GM19035 (cell line): ENCODE results near the gene KCNJ5.

Source experiments
- ATAC-seq: cut with Tn5 transposase; IDR thresholded peaks from one replicate; pipeline ENCODE4 v1.9.1; 2021; ENCODE audit not compliant: unreplicated experiment

Gene KCNJ5

DNA sequence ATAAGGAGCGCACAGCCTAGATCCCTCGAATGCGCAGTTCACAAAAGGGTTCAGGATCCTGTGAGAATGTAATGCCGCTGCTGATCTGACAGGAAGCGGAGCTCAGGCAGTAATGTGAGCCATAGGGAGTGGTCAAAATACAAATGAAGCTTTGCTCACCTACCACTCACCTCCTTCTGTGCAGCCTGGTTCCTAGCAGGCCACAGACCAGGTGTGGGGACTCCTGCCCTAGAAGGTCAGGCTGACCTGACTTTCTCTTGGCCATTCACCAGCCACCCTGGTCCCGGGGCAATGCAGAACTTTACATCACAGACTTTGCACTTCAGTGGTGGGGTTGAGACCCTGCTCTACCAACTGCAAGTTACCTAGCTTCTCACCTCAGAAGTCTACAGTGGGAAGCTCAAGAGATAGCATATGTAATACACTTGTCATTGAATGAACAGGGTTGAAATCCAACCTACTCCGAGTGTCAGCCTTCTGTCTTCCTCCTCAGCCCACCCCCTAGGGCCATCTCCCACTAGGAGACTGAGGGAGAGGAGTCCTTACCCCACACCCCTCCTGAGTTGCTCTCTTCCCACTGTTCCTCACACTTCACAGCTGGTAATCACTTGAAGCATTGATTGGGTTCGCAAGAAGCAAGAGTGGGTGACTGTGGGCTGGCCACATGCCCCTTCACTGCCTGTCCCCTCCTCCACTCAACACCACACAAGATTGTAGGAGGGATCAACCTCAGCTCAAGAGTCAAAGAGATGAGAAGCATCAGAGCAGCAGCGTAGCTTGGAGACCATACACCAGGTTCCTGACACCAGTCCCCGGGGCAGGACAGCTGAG is 22.1 kb upstream of the KCNJ5 start:
- no peak for ATAC-seq

DNA sequence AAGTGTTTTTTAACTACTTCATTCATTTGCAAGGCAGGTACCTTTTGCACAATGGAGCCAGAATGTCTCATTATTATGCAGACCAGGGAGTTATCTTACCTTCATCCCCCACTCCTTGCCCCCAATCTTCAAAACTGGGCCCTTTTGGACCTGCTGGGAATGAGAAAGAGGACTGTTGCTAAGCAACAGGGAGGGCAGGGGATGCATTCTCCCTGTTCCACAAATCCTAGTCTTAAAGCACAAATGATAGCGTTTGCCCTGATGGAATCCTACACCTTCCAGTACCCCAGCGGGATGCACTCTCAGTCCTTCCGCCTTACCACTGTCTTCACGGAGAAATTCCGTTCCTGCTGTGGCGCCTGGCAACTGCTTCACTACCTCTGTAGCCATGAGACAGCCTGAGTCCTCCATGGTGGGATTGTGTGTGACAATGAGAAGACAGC is 20.0 kb upstream of the KCNJ5 start:
- no peak for ATAC-seq

DNA sequence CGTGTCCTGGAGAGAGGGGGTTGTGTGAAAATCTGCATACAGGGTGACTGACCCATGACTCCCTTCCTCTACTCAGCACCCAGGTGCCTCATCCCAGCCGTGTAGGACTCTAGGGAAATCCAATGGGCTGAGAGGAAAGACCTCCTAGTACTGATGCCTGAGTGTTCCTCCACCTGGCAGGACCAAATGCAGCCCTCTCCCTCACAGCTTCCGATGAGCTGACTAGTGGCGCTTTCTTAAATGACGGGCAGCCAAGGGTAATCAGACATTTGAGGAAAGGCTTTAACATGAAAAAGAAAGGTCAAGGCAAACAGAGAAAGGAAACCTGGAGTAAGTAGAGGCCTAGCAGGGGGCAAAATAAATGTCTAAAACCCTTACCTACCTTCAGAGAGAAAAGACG is 19.1 kb upstream of the KCNJ5 start:
- no peak for ATAC-seq

- no peak for ATAC-seq
Observed at GRCh38 chr11:128872594-128872993, 18.6 kb upstream of the KCNJ5 start.

GRCh38 chr11:128874427-128874826 is 16.7 kb upstream of the KCNJ5 start:
- no peak for ATAC-seq

DNA sequence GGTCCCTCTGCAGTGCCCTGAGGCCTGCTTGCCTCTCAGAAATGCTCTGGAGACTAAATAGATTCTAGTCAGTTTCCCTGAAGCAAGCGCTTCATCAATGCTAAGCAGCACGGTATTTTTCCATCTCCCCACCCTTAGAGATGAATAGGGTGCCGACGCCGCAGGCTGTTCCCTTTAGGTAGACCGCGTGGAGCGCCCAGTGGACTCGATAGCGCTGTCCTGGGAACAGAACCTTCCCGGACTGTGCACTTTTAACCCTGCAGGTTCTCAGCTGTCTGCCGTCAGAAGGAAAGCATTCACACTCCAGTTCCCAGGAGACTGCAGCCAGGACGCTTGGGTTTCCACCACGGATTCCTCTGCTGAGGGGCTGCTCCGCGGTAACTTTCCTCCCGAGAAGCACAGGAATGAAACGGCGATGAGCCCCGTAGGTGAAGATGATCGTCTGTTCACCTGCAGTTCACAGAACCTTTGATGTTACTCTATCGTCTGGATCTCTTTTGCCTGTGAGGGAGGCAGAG is 15.0 kb upstream of the KCNJ5 start:
- ATAC-seq: no peak

GRCh38 chr11:128877726-128878125 is 13.4 kb upstream of the KCNJ5 start:
- ATAC-seq: no peak

GRCh38 chr11:128878455-128878854 is 12.7 kb upstream of the KCNJ5 start:
- no peak for ATAC-seq

- no peak for ATAC-seq
Observed at GRCh38 chr11:128879817-128880216, 11.3 kb upstream of the KCNJ5 start.

- ATAC-seq: no peak
Observed at GRCh38 chr11:128881221-128881620, 9.9 kb upstream of the KCNJ5 start.

- ATAC-seq: no peak
Observed at GRCh38 chr11:128882451-128882850, 8.7 kb upstream of the KCNJ5 start.

- no peak for ATAC-seq
Observed at GRCh38 chr11:128884054-128884453, 7.1 kb upstream of the KCNJ5 start.

- peak; percentile 94 for ATAC-seq
Observed at GRCh38 chr11:128884703-128885338, 6.3 kb upstream of the KCNJ5 start.

- no peak for ATAC-seq
Observed at GRCh38 chr11:128886406-128887124, 4.6 kb upstream of the KCNJ5 start.

DNA sequence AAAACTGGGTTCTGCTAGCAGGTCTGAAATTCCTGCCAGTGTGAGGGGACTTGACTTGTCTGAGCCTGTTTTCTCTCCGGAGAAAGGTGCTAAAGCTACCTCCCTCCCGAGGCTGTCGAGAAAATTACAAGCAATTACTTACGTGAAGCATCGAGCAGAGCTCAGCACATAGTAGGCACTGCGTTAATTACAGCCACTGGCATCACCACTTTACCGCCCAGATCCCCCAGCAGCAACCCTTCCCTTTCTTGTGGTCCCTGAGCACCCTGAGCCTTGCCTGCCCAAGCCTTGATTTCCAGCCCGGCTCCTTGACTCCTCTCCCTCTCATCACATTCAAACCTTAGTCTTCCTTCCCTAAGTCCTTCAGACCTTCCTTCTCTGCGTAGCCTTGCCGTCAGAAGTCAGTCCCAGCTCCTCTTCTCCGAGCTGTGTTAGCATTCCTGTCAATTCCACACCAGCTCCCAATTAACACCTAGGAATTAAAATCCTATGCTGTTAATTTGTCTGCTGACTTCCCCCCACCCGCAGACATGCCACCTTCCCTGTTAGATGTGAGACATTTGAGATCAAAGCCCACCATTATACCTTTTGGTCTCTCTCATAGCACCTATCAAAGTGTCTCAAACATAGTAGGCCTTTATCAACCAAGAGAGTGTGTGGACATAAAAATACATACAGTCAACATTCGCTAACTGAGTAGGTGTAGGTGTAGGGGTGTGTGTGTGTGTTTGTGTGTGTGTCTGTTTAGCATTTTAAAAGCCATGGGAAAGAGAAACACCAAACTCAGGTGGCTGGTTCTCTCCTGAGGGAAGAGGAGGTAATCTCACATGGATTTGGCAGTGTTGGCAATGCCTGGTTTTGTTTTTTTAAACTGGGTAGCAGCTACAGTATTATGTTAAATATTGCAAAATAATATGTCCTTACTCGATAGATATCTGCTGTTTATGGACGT is 2.8 kb upstream of the KCNJ5 start:
- ATAC-seq: no peak

- no peak for ATAC-seq
Observed at GRCh38 chr11:128889657-128890213, 1.4 kb upstream of the KCNJ5 start.

- no peak for ATAC-seq
Observed at GRCh38 chr11:128890216-128890542, 977 bp upstream of the KCNJ5 start.

- ATAC-seq: no peak
Observed at GRCh38 chr11:128891913-128892398, 800 bp downstream of the KCNJ5 start.

DNA sequence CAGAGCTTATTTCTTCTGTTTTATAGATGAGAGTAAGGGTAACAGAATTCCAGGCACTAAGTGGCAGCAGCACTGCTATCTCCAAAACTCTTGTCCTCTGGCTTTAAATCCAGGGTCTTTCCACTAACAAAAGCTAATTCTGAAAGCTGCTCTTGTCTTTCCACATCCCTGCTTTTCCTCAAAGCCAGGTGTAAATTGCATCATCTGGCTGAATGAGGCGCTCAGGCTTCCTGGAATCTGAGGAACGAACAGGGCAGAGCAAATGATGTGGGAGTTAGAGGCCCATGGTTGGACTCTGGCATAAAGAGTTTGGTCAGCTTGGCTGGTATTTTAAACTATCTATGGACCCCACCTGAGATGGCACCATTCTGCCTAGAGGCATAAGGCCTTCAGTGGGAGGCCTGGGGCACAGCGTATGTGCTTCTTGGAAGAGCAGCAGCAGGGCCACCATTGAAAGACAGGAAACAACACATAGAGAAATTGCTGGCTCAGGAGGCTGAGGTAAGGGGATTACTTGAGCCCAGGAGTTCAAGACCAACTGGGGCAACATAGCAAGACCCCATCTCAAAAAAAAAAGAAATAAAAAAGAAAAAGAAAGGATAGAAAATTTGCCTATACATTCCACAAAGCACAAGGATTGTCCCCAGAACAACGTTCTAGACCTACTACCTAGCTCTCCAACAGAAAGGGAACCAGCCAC is 1.9 kb downstream of the KCNJ5 start:
- no peak for ATAC-seq
